Cardiac muscle cell (in vitro differentiated cells and primary cell): Measurements from ENCODE around the gene KIF25. TPM values are rescaled to one million over a fixed set of nuclear protein-coding genes. Genes with fewer than 3 reads are reported as not detected.

ENCODE experiments used
- DNase-seq, 2 donors: peaks; one replicate each; pipeline versions ENCODE4 v3.0.0 to v3.0.0-alpha.2; 2010 to 2017; ENCODE audit warnings: low read depth in 1 of 2, low spot score in 1 of 2
- H3K27ac ChIP-seq: fragments of 200-600 bp; sonication (generic); 2 replicates; pipeline ENCODE4 v1.5.1; 2016
- H3K27me3 ChIP-seq: fragments of 200-600 bp; sonication (generic); 2 replicates; pipeline ENCODE4 v1.6.0; 2016; ENCODE audit warnings: control low read depth
- H3K36me3 ChIP-seq: fragments of 200-600 bp; sonication (generic); 2 replicates; pipeline ENCODE4 v1.5.1; 2016; ENCODE audit warnings: control low read depth
- H3K4me1 ChIP-seq: fragments of 200-600 bp; sonication (generic); 2 replicates; pipeline ENCODE4 v1.8.1; 2017; ENCODE audit warnings: low read depth, mild to moderate bottlenecking, mixed run types
- H3K4me3 ChIP-seq: fragments of 200-600 bp; sonication (generic); 2 replicates; pipeline ENCODE4 v1.5.1; 2016; ENCODE audit warnings: mild to moderate bottlenecking
- H3K9me3 ChIP-seq: fragments of 200-600 bp; sonication (generic); 2 replicates; pipeline ENCODE4 v1.5.1; 2017; ENCODE audit warnings: low read depth, mild to moderate bottlenecking, control low read depth
- polyA plus RNA-seq: library from polyadenylated mRNA; unstranded; fragments of >200 nt; fragmentation: Nextera tagmentation; extraction: Ambion mirVana; gene quantifications from 2 replicates; pipeline ENCODE4 v1.2.1, GENCODE V29; 2016
- total RNA-seq: library from RNA; depleted of rRNA; stranded (reverse); fragments of >200 nt; gene quantifications from 2 replicates; pipeline ENCODE4 v1.2.3, GENCODE V29; 2016
- TF ChIP-seq, protein P1 (sequence below): IDR thresholded peaks from 2 replicates; pipeline ENCODE4 v1.5.1; 2012; ENCODE audit warnings: low read depth, mild to moderate bottlenecking, low read length

Gene KIF25
- total and polyA plus RNA-seq, 2 experiments from 2014 or later: 0.40 to 1.6 TPM

GRCh38 chr6:168013250-168013915 is 15.9 kb downstream of the KIF25 start:
- H3K9me3 ChIP-seq: no peaks in the 10 kb centered on the region
- H3K4me3 ChIP-seq: no peak overlapping the region
- TF ChIP-seq, protein P1, sequence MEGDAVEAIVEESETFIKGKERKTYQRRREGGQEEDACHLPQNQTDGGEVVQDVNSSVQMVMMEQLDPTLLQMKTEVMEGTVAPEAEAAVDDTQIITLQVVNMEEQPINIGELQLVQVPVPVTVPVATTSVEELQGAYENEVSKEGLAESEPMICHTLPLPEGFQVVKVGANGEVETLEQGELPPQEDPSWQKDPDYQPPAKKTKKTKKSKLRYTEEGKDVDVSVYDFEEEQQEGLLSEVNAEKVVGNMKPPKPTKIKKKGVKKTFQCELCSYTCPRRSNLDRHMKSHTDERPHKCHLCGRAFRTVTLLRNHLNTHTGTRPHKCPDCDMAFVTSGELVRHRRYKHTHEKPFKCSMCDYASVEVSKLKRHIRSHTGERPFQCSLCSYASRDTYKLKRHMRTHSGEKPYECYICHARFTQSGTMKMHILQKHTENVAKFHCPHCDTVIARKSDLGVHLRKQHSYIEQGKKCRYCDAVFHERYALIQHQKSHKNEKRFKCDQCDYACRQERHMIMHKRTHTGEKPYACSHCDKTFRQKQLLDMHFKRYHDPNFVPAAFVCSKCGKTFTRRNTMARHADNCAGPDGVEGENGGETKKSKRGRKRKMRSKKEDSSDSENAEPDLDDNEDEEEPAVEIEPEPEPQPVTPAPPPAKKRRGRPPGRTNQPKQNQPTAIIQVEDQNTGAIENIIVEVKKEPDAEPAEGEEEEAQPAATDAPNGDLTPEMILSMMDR: no peak
- H3K36me3 ChIP-seq: no peaks in the 10 kb centered on the region
- no peaks in the 10 kb centered on the region for H3K4me1 ChIP-seq
- DNase-seq: no peak
- H3K27ac ChIP-seq: no peak overlapping the region
- H3K27me3 ChIP-seq: no peaks in the 10 kb centered on the region

DNA sequence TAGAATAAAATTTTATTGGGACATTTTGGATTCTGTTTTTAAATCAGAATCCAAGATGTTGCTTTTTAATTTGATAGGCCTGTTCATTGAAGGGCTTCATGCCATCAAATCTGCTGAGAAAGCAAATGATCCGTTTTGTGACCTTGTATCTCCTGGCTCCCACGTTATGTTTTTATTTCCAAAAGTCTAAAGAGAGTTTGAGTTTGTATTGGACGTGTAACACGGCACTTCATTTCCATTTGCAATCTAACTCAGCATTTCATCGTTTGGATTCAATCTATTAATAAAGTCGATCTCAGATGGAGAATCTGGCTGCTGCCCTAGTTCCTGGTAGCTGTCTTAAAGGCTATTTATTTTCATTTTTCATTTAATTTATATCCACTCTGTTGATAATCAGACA is 17.0 kb downstream of the KIF25 start:
- TF ChIP-seq, protein P1: no peak
- Histone ChIP-seq H3K36me3 (no peaks in the 10 kb centered on the region), H3K4me1 (no peaks in the 10 kb centered on the region), H3K27me3 (no peaks in the 10 kb centered on the region), H3K27ac (no peak overlapping the region), H3K4me3 (no peak overlapping the region), H3K9me3 (no peaks in the 10 kb centered on the region)
- no peak for DNase-seq

DNA sequence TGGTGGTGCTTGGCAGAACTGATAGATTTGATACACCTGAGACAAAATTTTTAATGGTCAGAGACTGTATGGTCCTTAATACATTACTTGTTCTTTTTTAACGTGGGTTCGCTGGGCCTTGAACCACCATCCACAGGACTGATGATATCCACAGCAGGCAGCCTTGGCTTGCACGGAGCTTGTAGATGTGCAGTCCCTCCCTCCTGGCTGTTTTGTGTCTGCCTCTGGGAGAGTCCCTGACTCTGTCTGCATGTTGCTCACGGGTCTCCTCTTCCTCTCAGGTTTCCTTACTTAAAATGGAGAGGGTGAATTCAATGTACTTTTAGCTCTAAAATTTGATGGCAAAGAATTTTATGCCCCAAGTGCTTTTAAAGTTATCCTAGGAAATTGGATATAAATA is 17.5 kb downstream of the KIF25 start:
- H3K9me3 ChIP-seq: no peaks in the 10 kb centered on the region
- no peaks in the 10 kb centered on the region for H3K4me1 ChIP-seq
- TF ChIP-seq, protein P1: no peak
- H3K4me3 ChIP-seq: no peak overlapping the region
- no peaks in the 10 kb centered on the region for H3K36me3 ChIP-seq
- DNase-seq: no peak
- H3K27ac ChIP-seq: no peak overlapping the region
- no peaks in the 10 kb centered on the region for H3K27me3 ChIP-seq

GRCh38 chr6:168015482-168016175 is 18.2 kb downstream of the KIF25 start:
- no peaks in the 10 kb centered on the region for H3K9me3 ChIP-seq
- H3K4me3 ChIP-seq: no peak overlapping the region
- DNase-seq: no peak
- no peaks in the 10 kb centered on the region for H3K27me3 ChIP-seq
- TF ChIP-seq, protein P1: no peak
- no peaks in the 10 kb centered on the region for H3K36me3 ChIP-seq
- H3K27ac ChIP-seq: no peak overlapping the region
- no peaks in the 10 kb centered on the region for H3K4me1 ChIP-seq

GRCh38 chr6:168016176-168016620 is 18.7 kb downstream of the KIF25 start:
- no peaks in the 10 kb centered on the region for H3K27me3 ChIP-seq
- DNase-seq: no peak
- no peaks in the 10 kb centered on the region for H3K9me3 ChIP-seq
- H3K4me3 ChIP-seq: no peak overlapping the region
- H3K27ac ChIP-seq: no peak overlapping the region
- no peaks in the 10 kb centered on the region for H3K4me1 ChIP-seq
- TF ChIP-seq, protein P1: no peak
- no peaks in the 10 kb centered on the region for H3K36me3 ChIP-seq
